Endothelial cell of umbilical vein (primary cell): ENCODE results near the gene AADACL4. TPM values are rescaled to one million over a fixed set of nuclear protein-coding genes. Genes with fewer than 3 reads are reported as not detected.

Experiments
- BruUV-seq: library from RNA; stranded (reverse); fragments of 400-500 nt; replicated peaks from 2 replicates; lab custom pipeline; 2021; lab: Mats Ljungman, UMichigan
- CTCF ChIA-PET: fragments of 300-600, 350-600 bp; sonication (Branson Sonifier 250); formaldehyde crosslinking; loops from one replicate; lab custom pipeline; 2021; ENCODE audit warnings: antibody characterized with exemption, inconsistent platforms; lab: Charles Lee
- POLR2A ChIA-PET: fragments of 300-600, 350-600 bp; sonication (Branson Sonifier 250); formaldehyde crosslinking; loops from one replicate; lab custom pipeline; 2021; ENCODE audit warnings: antibody characterized with exemption, inconsistent platforms; lab: Charles Lee
- DNase-seq: peaks from one replicate; pipeline ENCODE4 v3.0.0-alpha.2; 2011; ENCODE audit warnings: low read depth, low spot score
- FAIRE-seq: peaks from 2 replicates; lab custom pipeline; 2011; peaks lifted over from hg19 to GRCh38; lab: Jason Lieb, UNC
- H2AFZ ChIP-seq: 2 replicates; pipeline ENCODE4 v1.6.0; 2012; ENCODE audit warnings: low read depth, low read length, control low read depth, inconsistent platforms
- H3K27ac ChIP-seq: 2 replicates; pipeline ENCODE4 v1.5.1; 2011; ENCODE audit warnings: low read depth, mild to moderate bottlenecking, control low read depth, low read length, moderate library complexity; ENCODE audit not compliant: insufficient read depth
- H3K27me3 ChIP-seq, 2 experiments: 2 replicates each; pipeline versions ENCODE4 v1.6.0 to v1.6.1; 2011; ENCODE audit warnings: low read length in 2 of 2, mixed read lengths in 1 of 2; ENCODE audit not compliant: control insufficient read depth in 2 of 2, insufficient read depth in 2 of 2
- H3K36me3 ChIP-seq, 2 experiments: 2 replicates in 1 of 2; 3 replicates in 1 of 2; pipeline ENCODE4 v1.5.1; 2011; ENCODE audit warnings: low read length in 2 of 2, mild to moderate bottlenecking in 1 of 2, moderate library complexity in 1 of 2; ENCODE audit not compliant: control insufficient read depth in 2 of 2, insufficient read depth in 2 of 2; ENCODE audit errors: extremely low read depth in 1 of 2
- H3K4me1 ChIP-seq: 3 replicates; pipeline ENCODE4 v1.5.1; 2011; ENCODE audit warnings: mild to moderate bottlenecking, low read length; ENCODE audit not compliant: control insufficient read depth, insufficient read depth; ENCODE audit errors: extremely low read depth
- H3K4me2 ChIP-seq: 2 replicates; pipeline ENCODE4 v1.6.1; 2011; ENCODE audit warnings: low read length, control low read depth, mixed read lengths; ENCODE audit not compliant: insufficient read depth
- H3K4me3 ChIP-seq, 3 experiments: fragments of 200-600 bp in 1 of 3; sonication (generic), shearing (Covaris generic) in 1 of 3; replicated peaks in 1 of 3; 2 replicates each; pipeline ENCODE4 v1.5.1; 2011 to 2016; ENCODE audit warnings: control low read depth in 3 of 3, low read length in 3 of 3, mild to moderate bottlenecking in 2 of 3, inconsistent platforms in 1 of 3, low read depth in 1 of 3, moderate library complexity in 1 of 3; ENCODE audit not compliant: insufficient read depth in 1 of 3
- H3K79me2 ChIP-seq: 2 replicates; pipeline ENCODE4 v1.6.0; 2012; ENCODE audit warnings: low read length, inconsistent platforms; ENCODE audit not compliant: control insufficient read depth, insufficient read depth
- H3K9ac ChIP-seq: replicated peaks from 2 replicates; pipeline ENCODE3; 2011; ENCODE audit warnings: low read length, control low read depth; ENCODE audit not compliant: insufficient read depth; ENCODE audit errors: extremely low read depth
- H3K9me1 ChIP-seq: replicated peaks from 3 replicates; pipeline ENCODE4 v1.6.0; 2011; ENCODE audit warnings: mild to moderate bottlenecking, low read length; ENCODE audit not compliant: control insufficient read depth, insufficient read depth; ENCODE audit errors: extremely low read depth
- H3K9me3 ChIP-seq: replicated peaks from 2 replicates; pipeline ENCODE4 v1.5.1; 2012; ENCODE audit warnings: low read length, inconsistent platforms; ENCODE audit not compliant: control insufficient read depth, insufficient read depth
- H4K20me1 ChIP-seq: replicated peaks from 2 replicates; pipeline ENCODE3; 2011; ENCODE audit warnings: mild to moderate bottlenecking, low read length; ENCODE audit not compliant: control insufficient read depth, insufficient read depth; ENCODE audit errors: extremely low read depth
- CTCF ChIP-seq, 2 donors: IDR thresholded peaks; 1 replicate in 1 of 2; 2 replicates in 1 of 2; pipeline ENCODE4 v1.5.1; 2011; ENCODE audit warnings: low read length in 2 of 2, mild to moderate bottlenecking in 2 of 2, moderate library complexity in 2 of 2, control low read depth in 1 of 2, inconsistent platforms in 1 of 2, low read depth in 1 of 2; ENCODE audit not compliant: insufficient read depth in 1 of 2; ENCODE audit errors: extremely low read depth in 1 of 2
- EZH2 ChIP-seq: IDR thresholded peaks from 2 replicates; pipeline ENCODE4 v1.6.1; 2012; ENCODE audit warnings: borderline replicate concordance, low read depth, mild to moderate bottlenecking, moderate library complexity, low read length, inconsistent platforms; ENCODE audit not compliant: severe bottlenecking
- FOS ChIP-seq: IDR thresholded peaks from 2 replicates; pipeline ENCODE4 v1.6.1; 2011; ENCODE audit warnings: mild to moderate bottlenecking, low read length, moderate library complexity, borderline replicate concordance; ENCODE audit not compliant: insufficient read depth
- GATA2 ChIP-seq: IDR thresholded peaks from 2 replicates; pipeline ENCODE4 v1.7.0; 2011; ENCODE audit warnings: low read depth, mild to moderate bottlenecking, moderate library complexity, mixed read lengths, low read length; ENCODE audit not compliant: insufficient read length, insufficient read depth
- JUN ChIP-seq: IDR thresholded peaks from 2 replicates; pipeline ENCODE4 v1.6.1; 2011; ENCODE audit warnings: borderline replicate concordance, low read depth; ENCODE audit not compliant: insufficient read length, insufficient read depth
- MAX ChIP-seq: IDR thresholded peaks from 2 replicates; pipeline ENCODE4 v1.6.1; 2011; ENCODE audit not compliant: insufficient read depth, insufficient read length
- MYC ChIP-seq: IDR thresholded peaks from one replicate; pipeline ENCODE4 v1.6.1; 2011; ENCODE audit warnings: mild to moderate bottlenecking, low read depth, low read length
- POLR2A ChIP-seq: IDR thresholded peaks from 2 replicates; pipeline ENCODE4 v1.6.1; 2012; ENCODE audit warnings: low read depth, mild to moderate bottlenecking, control low read depth, low read length
- POLR2AphosphoS5 ChIP-seq: IDR thresholded peaks from 2 replicates; pipeline ENCODE4 v1.6.1; 2012; ENCODE audit warnings: low read depth, mild to moderate bottlenecking, control low read depth, low read length, moderate library complexity; ENCODE audit not compliant: insufficient read depth
- dilution Hi-C: fragments of 300-500 bp; cut with MboI; formaldehyde crosslinking; loops from one replicate; pipeline ENCODE4 v1.15.0; 2019; ENCODE audit warnings: low sequenced_read_pairs; ENCODE audit not compliant: extremely low pct_ligation_motif_present
- intact Hi-C: fragments of 100-400 bp; cut with micrococcal nuclease; formaldehyde crosslinking; loops from one replicate; pipeline ENCODE4 v1.10.0; 2022
- polyA plus RNA-seq, 4 experiments: library from polyadenylated mRNA; depleted of rRNA in 3 of 4; stranded (reverse) in 3 of 4; unstranded in 1 of 4; fragments of >200 nt; gene quantifications; 2 replicates each; pipeline versions ENCODE4 v1.2.1 to v1.2.3, GENCODE V29; 2011 to 2012; ENCODE audit warnings: missing spikeins in 1 of 4
- total RNA-seq: library from RNA; stranded (reverse); gene quantifications from 2 replicates; pipeline ENCODE4 v1.2.3, GENCODE V29; 2021

The AADACL4 gene
- total and polyA plus RNA-seq, 2 donors (not counting 3 experiments of a cell fraction or from before 2014, with no cell fraction given) = not detected

GRCh38 chr1:12631571-12631970 is 12.3 kb upstream of the AADACL4 start:
- no peaks in the 10 kb centered on the region for H3K79me2 ChIP-seq
- H3K4me2 ChIP-seq = no peak overlapping the region
- POLR2A ChIA-PET = no interaction called here
- no peaks in the 10 kb centered on the region for H3K36me3 ChIP-seq
- TF ChIP-seq GATA2 (no peak), JUN (no peak), POLR2A (no peak), POLR2AphosphoS5 (no peak), MYC (no peak), CTCF (IDR thresholded peaks at IDR 0.05; ENCODE audit: extremely low read depth in 1 of 2, insufficient read depth in 1 of 2, low read depth in 1 of 2, low read length in 2 of 2) (no peak), FOS (no peak), MAX (no peak), EZH2 (no peak)
- intact Hi-C loops (no loop called here), dilution Hi-C loops (no loop called here)
- FAIRE-seq (no peak), DNase-seq (no peak)
- CTCF ChIA-PET = interaction anchor here (0.6 to 3.7 kb wide), 7 partner anchors 11 to 317 kb away, joined by 3 to 22 read pairs (median 4); partner anchors contain the start of gene DHRS3
- H3K4me1 ChIP-seq = peaks cover 12% of the 10 kb centered on the region
- no peaks in the 10 kb centered on the region for H3K9me1 ChIP-seq
- H2AFZ ChIP-seq = no peak overlapping the region
- H4K20me1 ChIP-seq = no peaks in the 10 kb centered on the region
- no peak overlapping the region for H3K9ac ChIP-seq
- H3K27me3 ChIP-seq = peaks cover 0 to 2% of the 10 kb centered on the region in 2 experiments
- no peak overlapping the region for H3K4me3 ChIP-seq
- BruUV-seq = no TSS peak
- no peaks in the 10 kb centered on the region for H3K9me3 ChIP-seq
- no peak overlapping the region for H3K27ac ChIP-seq
